NCI-H128 (cell line): ENCODE results near the gene KDR.

Experiments
- DNase-seq: peaks from one replicate; lab custom pipeline; 2025; ENCODE audit not compliant: unreplicated experiment; lab: John Stamatoyannopoulos, UW

The KDR gene

DNA sequence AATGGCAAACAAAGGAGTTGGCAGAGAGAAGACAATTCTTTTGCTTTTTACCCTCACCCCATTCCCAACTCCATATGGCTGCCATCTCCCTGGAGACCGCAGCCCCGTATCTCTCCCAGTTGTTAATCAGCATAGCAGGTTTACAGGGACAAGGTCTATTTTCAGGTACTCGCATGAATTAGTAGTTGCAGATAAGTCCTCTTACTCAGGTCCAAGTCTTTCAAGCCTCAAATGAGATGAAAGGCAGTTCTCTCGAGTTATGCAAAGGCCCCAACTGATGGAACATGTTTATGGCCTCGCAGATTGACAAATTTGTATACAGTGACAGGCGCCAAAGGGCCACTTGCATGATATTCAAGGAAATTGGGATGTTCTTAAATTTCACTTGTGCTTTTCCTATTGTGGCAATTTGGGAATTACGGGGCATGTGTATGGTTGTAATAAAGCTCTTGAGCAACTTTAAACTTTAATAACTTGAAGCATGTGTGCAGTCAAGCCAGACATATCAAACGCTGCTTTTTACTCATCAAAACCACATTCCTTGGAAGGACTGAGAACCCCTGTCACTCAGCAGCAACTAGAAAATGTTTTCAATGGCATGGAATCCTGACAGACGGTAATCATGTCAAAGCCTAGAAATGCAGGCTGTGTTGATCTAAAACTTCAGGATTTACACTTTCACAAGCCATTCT lies 45.1 kb downstream of the KDR start:
- DNase-seq: no peak

DNA sequence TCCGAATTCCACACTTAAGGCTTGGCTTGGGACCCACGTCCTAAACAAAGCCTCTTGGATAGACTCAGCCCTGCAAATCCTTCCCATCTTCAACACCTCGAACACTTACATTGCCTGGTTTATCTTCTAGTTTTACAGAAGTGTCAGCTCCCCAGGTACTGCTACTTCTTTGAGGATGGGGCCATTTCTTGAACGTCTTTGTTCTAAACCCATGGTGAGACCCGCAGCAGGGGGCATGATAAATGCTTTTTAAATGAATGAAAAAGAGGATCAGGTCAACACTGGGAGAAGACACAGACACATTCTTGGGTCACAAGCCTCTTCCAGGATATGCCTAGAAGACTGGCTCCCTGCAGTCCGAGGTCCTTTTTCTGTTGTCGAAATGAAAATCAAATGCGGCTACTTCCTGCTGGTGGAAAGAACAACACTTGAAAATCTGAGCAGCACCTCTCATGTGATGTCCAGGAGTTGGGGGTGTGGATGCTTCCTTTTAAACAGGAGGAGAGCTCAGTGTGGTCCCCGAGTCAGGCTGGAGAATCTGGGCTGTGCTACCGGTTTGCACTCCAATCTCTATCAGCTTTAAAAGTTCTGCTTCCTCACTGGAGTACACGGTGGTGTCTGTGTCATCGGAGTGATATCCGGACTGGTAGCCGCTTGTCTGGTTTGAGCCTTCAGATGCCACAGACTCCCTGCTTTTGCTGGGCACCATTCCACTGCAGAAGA lies 45.8 kb downstream of the KDR start:
- no peak for DNase-seq

DNA sequence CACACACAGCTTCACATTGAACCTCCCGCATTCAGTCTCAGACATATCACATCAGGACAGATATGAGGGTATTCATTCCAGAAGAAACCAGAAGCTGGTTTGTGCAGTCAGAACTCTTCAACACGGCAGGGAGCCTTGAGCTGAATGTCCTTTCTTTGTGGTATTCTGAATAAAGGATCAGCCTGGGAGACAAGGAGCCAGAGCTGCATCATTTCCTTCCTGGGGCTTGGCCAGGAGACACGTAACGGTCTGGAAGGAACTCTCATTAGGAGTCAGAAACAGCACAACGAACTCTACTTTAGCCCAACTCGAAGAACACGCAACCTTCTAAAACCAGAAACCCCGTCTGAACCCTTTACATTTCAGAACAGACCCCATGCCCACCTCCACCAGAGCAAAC lies 46.4 kb downstream of the KDR start:
- no peak for DNase-seq

DNA sequence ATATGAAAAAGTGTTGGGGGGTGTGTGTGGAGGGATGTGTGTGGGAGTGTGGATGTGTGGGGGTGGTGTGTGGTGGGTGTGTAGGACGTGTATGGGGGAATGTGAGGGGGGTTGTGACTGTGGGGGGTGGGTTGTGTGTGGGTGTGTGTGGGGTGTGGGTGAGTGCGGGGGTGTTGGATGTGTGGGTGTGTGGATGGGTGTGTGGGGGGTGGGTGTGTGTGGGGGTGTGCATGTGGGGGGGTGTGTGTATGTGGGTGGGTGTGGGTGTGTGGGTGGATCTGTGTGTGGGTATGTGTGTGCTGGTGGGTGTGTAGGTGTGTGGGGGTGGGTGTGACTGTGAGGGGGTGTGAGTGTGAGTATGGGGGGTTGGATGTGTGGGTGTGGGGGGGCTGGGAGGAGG lies 47.8 kb downstream of the KDR start:
- DNase-seq: no peak

DNA sequence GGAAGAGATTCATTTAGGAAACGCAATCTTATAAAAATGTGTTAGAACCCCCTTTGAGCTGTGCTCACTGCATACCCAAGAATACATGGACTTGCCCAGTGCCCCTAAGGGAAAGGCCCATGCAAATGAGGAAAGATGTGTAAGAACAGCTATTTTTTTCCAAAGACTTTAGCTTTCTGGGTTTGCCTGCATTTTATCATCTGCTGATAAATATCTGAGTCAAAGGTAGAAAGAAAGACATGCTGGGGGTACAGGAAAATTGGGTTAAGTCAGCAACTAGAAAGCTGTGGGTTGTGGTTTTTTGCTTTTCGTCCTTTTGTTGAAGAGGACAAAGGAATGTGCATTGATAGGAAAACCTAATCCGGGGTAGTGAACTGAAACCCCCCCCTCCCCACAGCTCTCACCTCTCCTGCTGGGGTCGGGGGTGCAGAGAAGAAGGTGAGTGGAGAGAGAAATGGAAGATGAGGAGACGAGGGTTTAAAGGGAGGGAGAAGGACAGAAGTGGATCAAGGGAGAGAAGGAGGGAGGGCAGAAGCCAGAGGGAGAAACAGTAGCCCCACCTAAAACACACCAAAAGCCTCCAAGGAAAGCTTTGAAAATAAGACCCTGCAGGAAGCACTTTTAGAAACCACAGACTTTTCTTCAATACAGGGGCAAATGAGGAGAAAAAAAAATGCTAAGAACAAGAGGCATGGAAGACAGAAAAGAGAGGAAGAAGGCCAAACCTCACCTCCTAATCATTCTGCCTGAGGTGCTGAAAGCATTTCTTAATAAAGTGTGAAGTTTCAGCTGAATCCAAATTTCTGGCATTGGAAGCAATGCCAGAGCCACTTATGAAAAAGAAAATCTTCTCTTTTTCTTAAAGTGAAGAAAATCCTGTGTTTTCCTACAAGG lies 49.3 kb downstream of the KDR start:
- DNase-seq: no peak

DNA sequence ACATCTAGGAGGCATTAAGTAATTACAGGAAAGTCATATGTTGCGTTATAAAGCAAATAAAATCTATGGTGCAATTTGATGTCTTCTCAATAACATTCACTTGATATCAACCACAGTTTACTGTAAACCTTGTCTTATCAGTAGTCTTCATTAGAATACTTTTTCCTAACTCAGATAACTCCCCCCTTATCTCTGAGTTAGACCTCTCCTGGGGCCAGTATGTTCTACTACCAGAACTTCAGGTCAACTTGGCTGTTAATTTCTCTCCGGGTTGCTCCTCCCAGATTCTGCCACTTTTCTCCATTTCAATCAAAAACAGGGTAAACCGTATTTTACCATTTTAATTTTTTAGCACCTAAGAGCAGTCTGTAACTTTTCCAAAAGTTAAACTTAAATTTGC lies 50.0 kb downstream of the KDR start:
- no peak for DNase-seq

DNA sequence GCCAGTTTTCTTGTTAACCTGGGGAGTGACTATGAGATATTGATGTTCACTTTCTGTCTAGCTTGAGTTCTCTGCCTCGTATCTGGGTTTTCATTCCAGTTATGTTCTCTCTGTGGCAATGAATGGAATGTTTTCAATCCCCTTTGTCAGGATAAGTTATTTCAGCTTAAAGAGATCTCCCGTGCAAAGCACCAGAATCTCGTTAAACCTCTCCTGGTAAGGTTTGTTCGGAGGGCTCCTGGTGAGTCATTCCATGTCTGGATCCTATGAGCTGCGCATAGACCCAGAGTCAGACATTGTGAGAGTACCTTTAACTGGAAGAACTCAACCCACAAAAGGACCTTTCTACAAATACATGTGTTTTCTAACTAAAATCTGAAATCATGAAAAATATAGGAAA lies 51.0 kb downstream of the KDR start:
- no peak for DNase-seq

DNA sequence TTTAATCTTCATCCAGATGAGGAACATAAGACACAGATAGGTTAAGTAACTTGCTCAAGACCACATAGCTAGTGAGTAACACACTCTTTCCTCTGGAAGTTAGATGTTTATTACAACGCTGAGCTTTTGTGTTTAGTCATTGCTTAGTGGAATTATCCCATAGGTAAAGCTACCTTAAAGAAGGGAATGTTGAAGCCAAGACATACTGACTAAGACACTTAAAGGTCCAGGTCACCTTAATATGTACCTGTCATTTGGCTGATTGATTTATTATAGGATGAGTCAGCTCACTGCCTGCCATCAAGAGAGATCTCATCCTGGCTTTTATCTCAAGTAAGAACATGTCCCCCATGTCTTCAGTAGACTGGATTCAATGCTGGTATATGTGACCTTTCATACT lies 53.4 kb downstream of the KDR start:
- no peak for DNase-seq

DNA sequence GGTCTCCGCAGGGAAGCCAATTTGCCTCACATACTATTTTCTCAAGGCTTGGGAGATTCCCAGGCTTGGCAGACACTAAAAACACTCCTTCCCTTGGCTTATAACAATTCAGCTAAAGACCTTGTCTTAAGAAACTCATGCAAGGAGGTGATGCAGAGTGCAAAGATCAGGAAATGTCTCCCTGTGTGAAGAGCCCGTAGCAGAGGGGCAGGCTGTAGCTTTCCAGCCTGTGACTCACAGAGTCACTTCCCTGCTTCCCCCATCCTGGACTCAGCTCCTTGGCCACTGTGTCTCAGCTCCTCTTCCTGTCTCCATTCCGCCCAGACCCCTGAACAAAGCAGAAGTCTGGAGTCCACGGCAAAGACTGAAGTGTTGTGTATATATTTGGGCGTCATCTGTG lies 56.1 kb downstream of the KDR start:
- no peak for DNase-seq

DNA sequence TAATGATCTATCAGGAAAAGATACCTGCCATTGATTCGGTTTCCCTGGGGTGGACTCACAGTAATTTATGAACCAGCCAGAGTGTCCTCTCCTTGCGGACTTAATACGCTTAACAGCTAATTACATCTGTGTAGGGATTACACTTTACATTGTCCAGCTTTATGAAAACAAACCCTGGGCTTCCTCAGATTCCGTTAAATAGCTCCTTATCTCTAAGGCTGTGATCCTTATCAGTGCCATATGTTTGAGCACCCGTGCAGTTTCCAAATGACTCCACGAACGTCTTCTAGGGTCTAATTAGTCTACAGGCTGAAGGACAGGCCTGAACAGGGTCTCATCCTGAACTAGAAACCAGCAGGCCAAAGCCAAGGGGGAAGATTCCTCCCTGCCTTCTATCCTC lies 56.9 kb downstream of the KDR start:
- no peak for DNase-seq

DNA sequence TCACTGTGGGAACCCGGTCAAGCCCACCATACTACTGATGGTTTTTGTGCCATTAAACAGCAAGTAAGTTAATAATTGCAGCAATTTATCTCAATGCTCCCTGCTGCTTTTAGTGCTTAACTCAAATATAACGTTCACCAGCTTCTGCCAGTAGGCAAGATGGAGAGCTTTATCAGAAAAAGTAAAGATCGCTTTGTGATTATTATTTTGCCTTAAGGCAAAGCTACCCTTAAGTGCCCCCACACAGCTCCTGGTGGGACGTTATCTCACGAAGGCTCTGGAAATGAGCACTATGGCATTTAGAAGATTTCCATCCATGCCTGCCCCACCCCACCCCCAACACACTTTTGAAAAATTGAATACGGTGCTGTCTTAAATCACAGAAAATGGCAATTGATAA lies 59.4 kb downstream of the KDR start:
- DNase-seq: no peak

DNA sequence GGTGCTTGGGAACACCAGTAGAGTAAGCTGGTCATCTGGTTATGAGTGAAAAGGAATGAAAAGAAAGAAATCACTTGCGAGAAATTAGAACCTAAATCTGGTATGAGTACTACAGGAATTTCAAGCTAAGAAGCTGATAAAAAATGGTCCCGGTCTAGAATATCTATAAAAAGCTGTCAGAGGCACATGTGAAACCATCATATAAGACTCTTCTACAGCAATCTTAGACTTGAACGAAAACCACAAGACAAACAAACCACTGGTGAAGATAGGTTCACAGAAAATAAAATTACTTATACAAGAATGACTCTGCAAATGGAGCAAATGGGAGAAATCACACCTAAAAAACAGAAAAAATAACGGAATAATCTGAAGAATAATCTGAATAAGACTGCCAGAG lies 69.9 kb downstream of the KDR start:
- DNase-seq: no peak

DNA sequence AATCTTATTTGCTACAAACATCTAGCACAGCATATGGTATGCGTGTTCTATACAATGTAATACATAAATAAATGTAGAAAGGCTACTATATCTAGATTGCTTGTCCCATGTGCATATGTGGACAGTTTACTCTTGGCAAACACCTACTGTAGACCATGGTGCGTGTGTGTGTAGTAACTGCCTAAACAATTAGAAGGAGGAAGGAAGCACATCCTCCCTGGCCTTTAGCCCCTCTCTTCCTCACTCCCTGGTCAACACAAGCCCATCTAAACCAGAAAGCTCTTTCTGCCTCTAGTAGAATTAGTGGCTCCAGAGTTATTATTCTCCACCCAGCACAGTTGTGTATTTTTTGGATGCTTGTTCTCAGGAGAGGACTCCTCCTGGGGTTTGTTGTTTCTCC lies 73.9 kb downstream of the KDR start:
- DNase-seq: no peak

DNA sequence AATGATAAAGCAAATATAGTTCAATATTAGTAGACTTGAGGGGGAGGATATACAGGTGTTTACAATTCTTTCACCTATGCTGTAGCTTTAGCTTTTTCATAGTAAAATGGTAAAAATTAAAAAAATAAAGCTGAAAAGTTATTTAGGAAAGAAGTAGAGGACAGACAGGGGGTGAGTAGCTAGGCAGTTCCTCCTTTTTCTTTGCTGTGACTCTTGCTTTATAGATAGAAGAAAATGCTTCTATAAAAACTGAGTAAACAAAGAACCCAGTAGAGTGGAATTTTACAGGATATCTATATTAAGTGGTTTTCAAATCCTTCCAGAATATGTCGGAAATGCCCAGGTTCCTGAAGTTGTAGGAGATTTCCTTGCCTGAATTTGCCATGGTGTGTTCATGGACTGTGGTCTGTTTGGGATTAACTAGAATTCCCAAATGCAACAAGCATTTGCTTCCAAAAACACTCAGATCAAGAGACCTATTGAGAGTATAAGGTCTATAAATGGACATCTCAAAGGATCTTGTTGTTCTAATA lies 74.9 kb downstream of the KDR start:
- DNase-seq: no peak

DNA sequence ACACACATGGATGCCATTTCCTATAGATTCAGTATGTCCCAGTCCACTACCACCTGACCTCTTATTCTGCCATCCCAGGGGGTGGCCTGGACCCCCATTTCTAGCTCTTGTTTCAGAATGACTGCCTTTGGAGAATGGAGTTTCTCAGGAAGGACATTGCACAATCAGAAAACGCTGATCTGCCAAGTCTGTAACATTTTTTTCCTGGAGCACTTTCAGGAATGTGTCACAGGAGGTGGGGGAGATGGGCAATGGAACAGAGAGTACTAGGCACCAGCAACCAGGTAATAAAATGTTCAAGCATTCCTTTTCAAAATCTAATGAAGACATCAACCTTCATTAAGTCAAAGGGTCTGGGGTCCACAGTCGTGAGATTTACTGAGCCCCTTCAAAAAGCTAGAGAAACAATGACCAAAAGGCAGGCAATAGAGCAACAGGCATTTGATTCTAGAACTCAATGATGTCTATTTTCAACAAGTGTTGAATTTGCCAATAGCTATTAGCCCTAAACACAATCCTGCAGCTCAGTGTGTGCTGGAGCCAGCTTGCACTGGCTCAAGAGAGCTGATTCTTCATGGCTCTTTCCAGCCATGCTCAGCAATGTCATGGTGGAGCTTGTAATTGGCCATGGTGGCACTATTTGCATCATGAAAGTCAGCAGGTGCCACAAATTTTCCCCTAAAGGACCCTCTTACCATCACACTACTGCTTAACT lies 87.1 kb downstream of the KDR start:
- DNase-seq: no peak

DNA sequence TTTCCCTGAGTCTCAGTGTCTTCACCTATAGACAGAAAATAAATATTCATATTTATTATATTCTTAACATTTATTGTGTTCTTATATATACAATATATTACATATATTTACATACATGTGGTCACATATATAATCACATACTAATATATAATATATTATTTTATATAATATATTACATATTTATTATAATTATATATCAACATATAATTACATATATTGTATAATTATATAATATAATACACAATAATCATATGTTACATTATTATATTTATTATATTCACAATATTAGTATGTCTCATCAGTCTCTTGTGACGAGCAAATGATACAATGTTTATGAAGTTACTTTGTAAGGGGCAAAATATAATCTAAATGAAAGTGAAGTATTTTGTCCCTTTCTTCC lies 87.7 kb downstream of the KDR start:
- DNase-seq: no peak

DNA sequence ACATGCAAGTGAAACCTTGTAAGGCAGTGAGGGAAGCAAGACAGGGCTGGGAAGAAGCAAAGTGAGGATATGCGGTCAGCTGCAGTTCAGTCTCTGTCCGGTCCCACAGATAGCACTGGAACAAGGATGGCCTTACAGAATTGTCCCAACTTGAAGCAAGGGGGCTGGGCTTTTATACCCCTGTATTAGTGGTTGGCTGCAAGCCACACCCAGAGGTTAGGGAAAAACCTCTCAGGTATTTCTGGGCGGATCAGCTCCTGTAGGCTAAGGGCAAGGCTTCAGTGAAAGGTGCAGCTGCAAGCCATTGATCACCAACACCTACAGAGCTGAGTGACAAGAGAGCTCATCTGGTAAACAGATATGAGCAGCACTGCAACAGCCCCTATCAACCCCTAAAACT lies 89.0 kb downstream of the KDR start:
- no peak for DNase-seq

DNA sequence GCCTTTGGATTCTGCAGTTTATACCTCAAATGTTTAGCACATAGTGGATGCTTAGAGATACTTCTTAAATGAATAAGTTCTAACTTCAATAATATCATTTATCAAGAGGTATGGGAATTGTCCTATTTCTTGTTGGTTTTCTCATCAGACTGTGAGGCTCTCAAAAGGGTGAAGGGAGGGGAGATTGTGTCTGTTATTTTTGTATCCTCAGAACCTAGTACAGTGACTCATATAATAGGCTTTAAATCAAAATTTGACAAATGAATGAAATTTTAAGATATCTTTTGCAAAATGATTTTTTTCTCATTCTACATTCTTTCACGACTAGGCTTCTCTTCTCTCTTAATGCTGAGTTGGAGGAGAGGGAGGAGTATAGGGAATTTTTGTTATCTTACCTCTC lies 89.5 kb downstream of the KDR start:
- DNase-seq: no peak

DNA sequence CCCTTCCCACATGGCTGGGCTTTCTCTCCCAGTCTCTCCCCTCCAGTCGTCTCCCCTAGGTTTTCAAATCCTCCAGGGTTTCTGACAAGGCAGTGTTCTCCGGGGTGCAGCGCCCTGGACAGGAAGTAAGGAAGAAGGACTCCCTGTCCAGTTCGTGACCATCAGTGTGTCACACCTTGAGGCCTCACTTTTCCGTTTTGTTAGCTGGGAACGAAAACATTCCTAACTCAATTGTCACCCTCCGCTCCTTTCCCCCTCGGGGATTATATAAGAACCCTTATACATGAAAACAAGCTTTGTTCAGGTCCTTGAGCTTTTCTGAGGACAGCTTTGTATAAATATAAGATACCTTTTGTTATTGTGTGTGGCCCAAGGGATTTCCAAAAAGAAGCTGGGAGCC lies 92.1 kb downstream of the KDR start:
- DNase-seq: no peak

DNA sequence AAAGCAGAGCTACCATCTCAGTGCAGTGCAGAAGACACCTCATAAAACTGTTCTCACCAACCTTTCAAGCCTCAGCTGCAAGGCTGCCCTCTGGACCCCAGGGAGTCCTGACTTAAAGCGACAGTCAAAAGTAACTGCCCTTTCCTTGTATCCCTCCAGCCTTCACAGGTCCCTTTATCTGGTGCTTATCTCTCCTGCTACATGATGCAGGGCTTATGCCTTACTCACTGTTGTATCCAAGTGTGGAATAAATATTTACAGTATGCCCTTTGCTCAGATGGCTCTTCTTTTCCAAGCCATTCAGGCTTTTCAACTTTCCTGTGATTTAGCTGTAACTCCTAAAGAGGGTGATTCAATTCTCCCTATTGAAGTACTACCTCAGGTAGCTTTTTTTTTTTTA lies 92.6 kb downstream of the KDR start:
- no peak for DNase-seq

DNA sequence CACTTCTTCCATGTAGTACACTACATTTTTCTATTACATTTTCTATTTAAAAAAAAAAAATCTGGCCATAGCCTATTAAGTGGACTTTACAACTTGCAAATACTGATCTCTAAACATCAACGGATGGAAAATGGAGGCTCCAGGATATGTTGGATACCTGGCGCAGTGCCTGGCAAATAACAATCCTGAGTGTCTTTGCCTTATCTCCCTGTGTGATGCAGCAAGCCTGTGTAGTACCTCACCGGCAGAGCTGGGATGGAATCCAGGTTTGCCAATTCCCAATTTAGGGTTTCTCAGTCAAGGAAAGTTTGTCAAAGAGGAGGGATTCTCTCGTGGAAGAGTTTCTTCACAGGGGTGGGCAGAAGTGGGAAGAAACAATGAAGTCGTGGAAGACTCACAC lies 93.2 kb downstream of the KDR start:
- no peak for DNase-seq
